Natural killer cell (primary cell): ENCODE data around the gene GFI1B. TPM values are rescaled to one million over a fixed set of nuclear protein-coding genes. Genes with fewer than 3 reads are reported as not detected.

Experiments
- ATAC-seq, 3 donors: fragments of 150-1000 bp in 2 of 3; fragments of 200-7000 bp in 1 of 3; cut with Tn5 transposase; 1 replicate in 1 of 3; 2 replicates in 2 of 3; pipeline ENCODE4 v1.10.0; 2021; ENCODE audit warnings: mild to moderate bottlenecking in 2 of 3, moderate library complexity in 2 of 3
- DNase-seq, 2 donors: peaks; one replicate each; pipeline versions ENCODE4 v3.0.0 to v3.0.0-alpha.2; 2013 to 2021; ENCODE audit warnings: mixed read lengths in 1 of 2
- H3K27ac ChIP-seq: one replicate; pipeline ENCODE4 v1.5.1; 2013; ENCODE audit warnings: mild to moderate bottlenecking, low read length
- H3K27me3 ChIP-seq: one replicate; pipeline ENCODE4 v1.6.1; 2013; ENCODE audit warnings: low read length; ENCODE audit not compliant: control insufficient read depth, insufficient read depth
- H3K36me3 ChIP-seq: one replicate; pipeline ENCODE4 v1.6.1; 2013; ENCODE audit warnings: low read length; ENCODE audit not compliant: control insufficient read depth, insufficient read depth
- H3K4me1 ChIP-seq: one replicate; pipeline ENCODE4 v1.6.1; 2013; ENCODE audit warnings: low read length; ENCODE audit not compliant: control insufficient read depth, insufficient read depth
- H3K4me3 ChIP-seq: one replicate; pipeline ENCODE4 v1.5.1; 2013; ENCODE audit warnings: low read length
- H3K9me3 ChIP-seq: one replicate; pipeline ENCODE4 v1.6.1; 2013; ENCODE audit warnings: low read length; ENCODE audit not compliant: control insufficient read depth, insufficient read depth
- H3K27ac Mint-ChIP-seq, 2 donors: one replicate each; pipeline ENCODE4 v1.8.0; 2022; ENCODE audit warnings: mild to moderate bottlenecking in 2 of 2, mixed read lengths in 2 of 2, moderate library complexity in 1 of 2
- H3K27me3 Mint-ChIP-seq, 2 donors: one replicate each; pipeline ENCODE4 v1.8.0; 2022; ENCODE audit warnings: low read depth in 2 of 2, mixed read lengths in 2 of 2
- H3K36me3 Mint-ChIP-seq: one replicate; pipeline ENCODE4 v1.8.0; 2022; ENCODE audit warnings: mixed read lengths
- H3K4me1 Mint-ChIP-seq, 2 donors: one replicate each; pipeline ENCODE4 v1.8.0; 2022; ENCODE audit warnings: mixed read lengths in 2 of 2
- H3K4me3 Mint-ChIP-seq: one replicate; pipeline ENCODE4 v1.8.0; 2022; ENCODE audit warnings: mild to moderate bottlenecking, moderate library complexity, mixed read lengths
- H3K9me3 Mint-ChIP-seq, 2 donors: one replicate each; pipeline ENCODE4 v1.8.0; 2022; ENCODE audit warnings: mixed read lengths in 2 of 2
- WGBS: methylation state at CpG from one replicate; pipeline ENCODE4 v1.1.7; 2013; ENCODE audit warnings: missing lambda C conversion rate; ENCODE audit not compliant: insufficient coverage; 5-methylcytosine and 5-hydroxymethylcytosine counted together
- intact Hi-C: fragments of 100-400 bp; cut with micrococcal nuclease; formaldehyde crosslinking; loops from one replicate; pipeline ENCODE4 v1.14.2; 2022
- total RNA-seq, 4 donors: library from RNA; stranded (reverse); fragments of 120-200 nt in 1 of 4; gene quantifications; one replicate each; pipeline versions ENCODE4 v1.2.3 to v1.2.4, GENCODE V29; 2013 to 2022
- TF ChIP-seq, protein P1 (sequence below): fragments of 200-600 bp; IDR thresholded peaks from one replicate; pipeline ENCODE4 v1.8.0; 2022; ENCODE audit warnings: antibody characterized with exemption

Gene GFI1B
- total RNA-seq, 3 donors from 2014 or later (not counting 1 experiment from before 2014, with no cell fraction given): 0.41 to 3.3 (median 2.8) TPM

DNA sequence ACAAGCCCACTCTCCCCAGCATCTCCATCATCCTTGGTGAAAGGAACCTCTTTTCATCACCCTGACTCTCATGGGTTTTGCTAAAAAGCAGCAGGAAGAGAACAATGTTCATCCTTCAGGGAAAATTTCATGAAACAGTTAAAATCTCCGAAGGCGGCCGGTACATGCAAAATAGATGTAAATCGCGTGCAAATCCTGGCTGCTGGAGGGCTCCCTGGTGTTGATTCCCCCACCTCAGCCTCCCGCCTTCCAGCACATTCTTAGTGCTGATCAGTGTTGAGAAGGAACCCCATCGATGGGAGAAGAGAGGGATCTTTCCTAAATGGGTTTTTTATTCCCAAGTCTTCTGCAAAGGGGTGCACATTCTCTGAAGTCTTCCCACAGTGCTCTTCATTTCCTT is 8.7 kb upstream of the GFI1B start:
- peaks cover 0 to 10% of the 10 kb centered on the region in 2 donors for H3K27me3 Mint-ChIP-seq
- Histone ChIP-seq H3K36me3 (no peaks in the 10 kb centered on the region), H3K27me3 (no peaks in the 10 kb centered on the region), H3K4me3 (no peak overlapping the region), H3K9me3 (no peaks in the 10 kb centered on the region), H3K4me1 (peaks cover 7% of the 10 kb centered on the region), H3K27ac (no peak overlapping the region)
- TF ChIP-seq, protein P1, sequence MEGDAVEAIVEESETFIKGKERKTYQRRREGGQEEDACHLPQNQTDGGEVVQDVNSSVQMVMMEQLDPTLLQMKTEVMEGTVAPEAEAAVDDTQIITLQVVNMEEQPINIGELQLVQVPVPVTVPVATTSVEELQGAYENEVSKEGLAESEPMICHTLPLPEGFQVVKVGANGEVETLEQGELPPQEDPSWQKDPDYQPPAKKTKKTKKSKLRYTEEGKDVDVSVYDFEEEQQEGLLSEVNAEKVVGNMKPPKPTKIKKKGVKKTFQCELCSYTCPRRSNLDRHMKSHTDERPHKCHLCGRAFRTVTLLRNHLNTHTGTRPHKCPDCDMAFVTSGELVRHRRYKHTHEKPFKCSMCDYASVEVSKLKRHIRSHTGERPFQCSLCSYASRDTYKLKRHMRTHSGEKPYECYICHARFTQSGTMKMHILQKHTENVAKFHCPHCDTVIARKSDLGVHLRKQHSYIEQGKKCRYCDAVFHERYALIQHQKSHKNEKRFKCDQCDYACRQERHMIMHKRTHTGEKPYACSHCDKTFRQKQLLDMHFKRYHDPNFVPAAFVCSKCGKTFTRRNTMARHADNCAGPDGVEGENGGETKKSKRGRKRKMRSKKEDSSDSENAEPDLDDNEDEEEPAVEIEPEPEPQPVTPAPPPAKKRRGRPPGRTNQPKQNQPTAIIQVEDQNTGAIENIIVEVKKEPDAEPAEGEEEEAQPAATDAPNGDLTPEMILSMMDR: no peak
- H3K9me3 Mint-ChIP-seq: no peaks in the 10 kb centered on the region
- no peaks in the 10 kb centered on the region for H3K36me3 Mint-ChIP-seq
- intact Hi-C loops: no loop called here
- H3K4me1 Mint-ChIP-seq: peaks cover 0 to 6% of the 10 kb centered on the region in 2 donors
- DNase-seq (no peak), ATAC-seq (no peak)
- WGBS: 91% methylated on average over 7 of the region's 7 CpGs
- no peak overlapping the region for H3K27ac Mint-ChIP-seq
- no peak overlapping the region for H3K4me3 Mint-ChIP-seq

- intact Hi-C loops: no loop called here
- WGBS: 86% methylated on average over 15 of the region's 16 CpGs
Observed at GRCh38 chr9:132970324-132971062, 8.0 kb upstream of the GFI1B start.

DNA sequence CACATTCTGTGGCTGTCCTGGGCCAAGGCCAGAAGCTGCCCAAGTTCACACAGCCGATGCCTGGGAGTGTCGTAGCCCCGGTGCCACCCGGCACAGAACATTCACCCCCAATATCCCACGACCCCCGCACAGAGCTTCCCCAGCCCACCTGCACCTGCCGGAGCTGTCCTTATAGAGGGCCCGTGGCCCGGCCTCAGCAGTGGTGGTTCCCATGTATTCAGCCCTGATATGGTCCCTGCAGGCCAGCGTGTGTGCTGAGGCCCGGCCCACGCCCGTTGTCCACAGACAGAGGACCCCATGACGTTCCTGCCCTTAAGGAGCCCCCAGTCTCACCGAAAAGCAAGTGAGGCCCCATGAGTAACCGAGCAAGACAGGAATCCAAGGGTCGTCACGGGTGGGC is 5.3 kb upstream of the GFI1B start:
- intact Hi-C loops: loop anchor here (2.0 kb wide), 1 partner anchor 466 kb away; no protein-coding TSS in a partner anchor
- peaks cover 0 to 6% of the 10 kb centered on the region in 2 donors for H3K4me1 Mint-ChIP-seq
- peaks cover 15% of the 10 kb centered on the region for H3K4me1 ChIP-seq
- no peak for ATAC-seq
- no peak overlapping the region for H3K4me3 ChIP-seq
- TF ChIP-seq, protein P1: no peak
- no peak overlapping the region for H3K4me3 Mint-ChIP-seq
- H3K27ac Mint-ChIP-seq: no peak overlapping the region
- no peak for DNase-seq
- no peaks in the 10 kb centered on the region for H3K36me3 Mint-ChIP-seq
- no peaks in the 10 kb centered on the region for H3K36me3 ChIP-seq
- no peaks in the 10 kb centered on the region for H3K9me3 ChIP-seq
- H3K27me3 Mint-ChIP-seq: peaks cover under 1 to 7% of the 10 kb centered on the region in 2 donors
- no peaks in the 10 kb centered on the region for H3K27me3 ChIP-seq
- no peaks in the 10 kb centered on the region for H3K9me3 Mint-ChIP-seq
- no peak overlapping the region for H3K27ac ChIP-seq
- WGBS: 89% methylated on average over 18 of the region's 18 CpGs

More at GRCh38 chr9:132970324-132971062, 8.0 kb upstream of the GFI1B start:
- TF ChIP-seq, protein P1: no peak
- no peak overlapping the region for H3K27ac ChIP-seq
- H3K27ac Mint-ChIP-seq: no peak overlapping the region
- H3K36me3 Mint-ChIP-seq: no peaks in the 10 kb centered on the region
- H3K4me3 ChIP-seq: no peak overlapping the region
- no peaks in the 10 kb centered on the region for H3K9me3 Mint-ChIP-seq
- H3K27me3 Mint-ChIP-seq: peaks cover 0 to 10% of the 10 kb centered on the region in 2 donors
- H3K4me3 Mint-ChIP-seq: no peak overlapping the region
- H3K9me3 ChIP-seq: no peaks in the 10 kb centered on the region
- peaks cover 7% of the 10 kb centered on the region for H3K4me1 ChIP-seq
- H3K36me3 ChIP-seq: no peaks in the 10 kb centered on the region
- DNase-seq (no peak), ATAC-seq (no peak)
- no peaks in the 10 kb centered on the region for H3K27me3 ChIP-seq
- peaks cover 0 to 6% of the 10 kb centered on the region in 2 donors for H3K4me1 Mint-ChIP-seq
